Pancreas (tissue), 10 donors: ENCODE data around the gene KIFAP3. TPM values are rescaled to one million over a fixed set of nuclear protein-coding genes. Genes with fewer than 3 reads are reported as not detected.

Experiments
- ATAC-seq, 4 donors: fragments of 200-7000 bp; cut with Tn5 transposase; one replicate each; pipeline versions ENCODE4 v1.8.0 to v1.9.1; 2020; ENCODE audit warnings: mild to moderate bottlenecking in 4 of 4, moderate library complexity in 4 of 4
- DNase-seq, 6 donors: peaks; one replicate each; pipeline ENCODE4 v3.0.0-alpha.2; 2020
- FAIRE-seq: peaks from 2 replicates; lab custom pipeline; 2012; peaks lifted over from hg19 to GRCh38; lab: Jason Lieb, UNC
- H3K27ac ChIP-seq, 4 donors: fragments of 200-600 bp; sonication (generic); 1 replicate in 3 of 4; 2 replicates in 1 of 4; pipeline versions ENCODE4 v1.5.0 to v1.8.0; 2020
- H3K27me3 ChIP-seq, 4 donors: fragments of 200-600 bp; one replicate each; pipeline ENCODE4 v1.8.0; 2021
- H3K36me3 ChIP-seq, 3 donors: fragments of 200-600 bp; sonication (generic) in 1 of 3; one replicate each; pipeline versions ENCODE4 v1.5.0 to v1.8.0; 2020 to 2021
- H3K4me1 ChIP-seq, 3 donors: fragments of 200-600 bp; one replicate each; pipeline ENCODE4 v1.8.0; 2021
- H3K4me3 ChIP-seq, 4 donors: fragments of 200-600 bp; sonication (generic) in 2 of 4; one replicate each; pipeline versions ENCODE4 v1.5.0 to v1.8.0; 2020 to 2021
- H3K9me3 ChIP-seq, 4 donors: fragments of 200-600 bp; one replicate each; pipeline ENCODE4 v1.8.0; 2021
- WGBS, 2 donors: extraction: QIAGEN DNeasy Blood & Tissue Kit; methylation state at CpG; one replicate each; pipeline ENCODE4 v1.1.7; 2013; 5-methylcytosine and 5-hydroxymethylcytosine counted together
- intact Hi-C, 3 donors: fragments of 100-400 bp; cut with DNase I; formaldehyde crosslinking; loops; one replicate each; pipeline versions ENCODE4 v1.11.1 to v1.14.2; 2022
- polyA plus RNA-seq, 2 donors: library from polyadenylated mRNA; stranded (reverse); fragments of 200-250 nt; gene quantifications; one replicate each; pipeline ENCODE4 v1.2.3, GENCODE V29; 2013
- total RNA-seq, 6 donors: library from RNA; stranded (reverse); fragmentation: NEBNext Ultra II Directional in 4 of 6; extraction: Animal tissue kit (Norgen Biotek cat#: 25700) in 4 of 6; gene quantifications; one replicate each; pipeline versions ENCODE4 v1.2.1 to v1.2.4, GENCODE V29; 2021 to 2023
- TF ChIP-seq, protein P1 (sequence below), 4 donors: fragments of 200-600 bp; sonication (generic) in 3 of 4; IDR thresholded peaks; one replicate each; pipeline versions ENCODE4 v1.5.0 to v1.8.0; 2021; ENCODE audit warnings: antibody characterized with exemption in 4 of 4
- donor health status: healthy with polysubstance abuse.
- donor health status: DM: no; HTN: no; CAD: no; lungs with moderate emphysema.
- donor health status: DM: no; HTN: no; CAD: no.
- donor health status: control.
- donor health status: control.
- donor health status: Bipolar disorder and iron deficiency.
- donor health status: DM: yes; HTN: yes; CAD: no.
- donor health status: DM: no; HTN: no; CAD: no.
- donor health status: DM: no; HTN: no; CAD: no.
- donor health status: DM: yes; HTN: yes; CAD: no.

KIFAP3 gene
- total and polyA plus RNA-seq, 8 donors = 6.7 to 18.5 (median 11.6) TPM

- no peaks in the 10 kb centered on the region for H3K27me3 ChIP-seq
- H3K36me3 ChIP-seq = no peaks in the 10 kb centered on the region
- intact Hi-C loops = no loop called here
- H3K27ac ChIP-seq = no peak overlapping the region
- FAIRE-seq = no peak
- no peak for DNase-seq
- H3K4me1 ChIP-seq = no peaks in the 10 kb centered on the region
- ATAC-seq = no peak
- TF ChIP-seq, protein P1, sequence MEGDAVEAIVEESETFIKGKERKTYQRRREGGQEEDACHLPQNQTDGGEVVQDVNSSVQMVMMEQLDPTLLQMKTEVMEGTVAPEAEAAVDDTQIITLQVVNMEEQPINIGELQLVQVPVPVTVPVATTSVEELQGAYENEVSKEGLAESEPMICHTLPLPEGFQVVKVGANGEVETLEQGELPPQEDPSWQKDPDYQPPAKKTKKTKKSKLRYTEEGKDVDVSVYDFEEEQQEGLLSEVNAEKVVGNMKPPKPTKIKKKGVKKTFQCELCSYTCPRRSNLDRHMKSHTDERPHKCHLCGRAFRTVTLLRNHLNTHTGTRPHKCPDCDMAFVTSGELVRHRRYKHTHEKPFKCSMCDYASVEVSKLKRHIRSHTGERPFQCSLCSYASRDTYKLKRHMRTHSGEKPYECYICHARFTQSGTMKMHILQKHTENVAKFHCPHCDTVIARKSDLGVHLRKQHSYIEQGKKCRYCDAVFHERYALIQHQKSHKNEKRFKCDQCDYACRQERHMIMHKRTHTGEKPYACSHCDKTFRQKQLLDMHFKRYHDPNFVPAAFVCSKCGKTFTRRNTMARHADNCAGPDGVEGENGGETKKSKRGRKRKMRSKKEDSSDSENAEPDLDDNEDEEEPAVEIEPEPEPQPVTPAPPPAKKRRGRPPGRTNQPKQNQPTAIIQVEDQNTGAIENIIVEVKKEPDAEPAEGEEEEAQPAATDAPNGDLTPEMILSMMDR (IDR thresholded peaks at IDR 0.05) = no peak
- no peaks in the 10 kb centered on the region for H3K9me3 ChIP-seq
- no peak overlapping the region for H3K4me3 ChIP-seq
Observed at GRCh38 chr1:169959686-169960085, 114.8 kb downstream of the KIFAP3 start.

- Histone ChIP-seq H3K4me1 (no peaks in the 10 kb centered on the region), H3K9me3 (no peaks in the 10 kb centered on the region), H3K4me3 (no peak overlapping the region), H3K27ac (no peak overlapping the region), H3K27me3 (no peaks in the 10 kb centered on the region), H3K36me3 (no peaks in the 10 kb centered on the region)
- TF ChIP-seq, protein P1 (IDR thresholded peaks at IDR 0.05) = no peak
- intact Hi-C loops = no loop called here
- ATAC-seq = no peak
- no peak for DNase-seq
- no peak for FAIRE-seq
- WGBS, 2 donors = 78 to 84% methylated on average over 3 of the region's 3 CpGs
Observed at GRCh38 chr1:169958987-169959386, 115.5 kb downstream of the KIFAP3 start.

DNA sequence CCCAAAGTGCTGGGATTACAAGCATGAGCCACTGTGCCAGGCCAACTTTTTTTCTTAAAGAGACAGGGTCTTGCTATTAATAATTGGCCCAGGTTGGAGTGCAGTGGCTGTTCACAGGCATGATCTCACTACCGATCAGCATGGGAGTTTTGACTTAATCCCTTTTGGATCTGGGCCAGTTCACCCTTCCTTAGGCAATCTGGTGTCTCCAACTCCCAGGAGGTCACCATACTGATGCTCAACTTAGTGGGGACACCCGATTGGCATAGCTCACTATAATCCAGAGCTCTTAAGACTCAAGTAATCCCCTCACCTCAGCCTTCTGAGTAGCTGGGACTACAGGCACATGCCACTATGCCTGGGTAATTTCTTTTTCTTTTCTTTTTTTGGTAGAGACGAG lies 116.6 kb downstream of the KIFAP3 start:
- TF ChIP-seq, protein P1 (IDR thresholded peaks at IDR 0.05) = no peak
- WGBS, 2 donors = 91 to 98% methylated on average over 3 of the region's 3 CpGs
- DNase-seq (no peak), ATAC-seq (no peak), FAIRE-seq (no peak)
- Histone ChIP-seq H3K4me3 (no peak overlapping the region), H3K4me1 (no peaks in the 10 kb centered on the region), H3K36me3 (peaks cover 0 to 3% (median 0%) of the 10 kb centered on the region in 3 donors), H3K27ac (no peak overlapping the region), H3K9me3 (no peaks in the 10 kb centered on the region), H3K27me3 (no peaks in the 10 kb centered on the region)
- intact Hi-C loops = no loop called here

GRCh38 chr1:169951108-169951507 lies 123.4 kb downstream of the KIFAP3 start:
- no peaks in the 10 kb centered on the region for H3K4me1 ChIP-seq
- no peaks in the 10 kb centered on the region for H3K27me3 ChIP-seq
- WGBS, 2 donors = 87 to 90% methylated on average over 1 of the region's 1 CpG
- ATAC-seq (no peak), FAIRE-seq (peak; percentile 78), DNase-seq (no peak)
- H3K27ac ChIP-seq = no peak overlapping the region
- H3K9me3 ChIP-seq = no peaks in the 10 kb centered on the region
- intact Hi-C loops = no loop called here
- H3K36me3 ChIP-seq = peaks cover 0 to 3% (median 0%) of the 10 kb centered on the region in 3 donors
- TF ChIP-seq, protein P1 (IDR thresholded peaks at IDR 0.05) = no peak
- H3K4me3 ChIP-seq = no peak overlapping the region

DNA sequence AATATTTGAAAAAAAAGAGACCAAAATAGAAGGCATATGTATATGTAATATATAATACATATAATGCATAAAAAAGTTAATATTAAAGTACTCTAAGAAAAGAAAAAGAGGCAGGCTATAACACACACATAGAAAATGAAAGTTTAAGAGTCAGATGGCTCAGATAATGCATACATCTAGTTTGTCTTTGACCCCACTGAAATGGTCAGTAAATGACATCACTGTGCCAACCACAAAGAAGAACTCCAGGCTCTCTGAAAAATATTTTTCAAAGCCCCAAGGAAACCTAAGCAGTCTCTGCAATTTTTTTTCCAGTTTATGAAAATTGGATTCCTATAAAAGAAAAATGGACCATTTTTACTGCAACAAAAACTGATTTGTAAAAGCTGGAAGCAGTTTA lies 125.4 kb downstream of the KIFAP3 start:
- ATAC-seq (no peak), DNase-seq (no peak), FAIRE-seq (peak; percentile 53)
- Histone ChIP-seq H3K9me3 (no peaks in the 10 kb centered on the region), H3K4me3 (no peak overlapping the region), H3K36me3 (peaks cover 0 to 3% (median 0%) of the 10 kb centered on the region in 3 donors), H3K4me1 (no peaks in the 10 kb centered on the region), H3K27ac (no peak overlapping the region), H3K27me3 (no peaks in the 10 kb centered on the region)
- intact Hi-C loops = no loop called here
- TF ChIP-seq, protein P1 (IDR thresholded peaks at IDR 0.05) = no peak
